ENCODE measurements around the gene CGAS.
"Not testable (repeated sequence)": the region's sequence is repeated elsewhere in the genome, so short reads cannot be mapped to it uniquely, and the experiment has no call there.

Gene CGAS

GRCh38 chr6:73452107-73452461 is at the start of gene CGAS:
Gene CGAS, minus strand, starts transcription at chr6:73452297. Its CDS starts 116 bp downstream, at chr6:73452181.
- DNase-seq: peak; percentile 56

- no peak for DNase-seq
Measured at GRCh38 chr6:73497915-73498314, 45.8 kb upstream of the CGAS start.

- DNase-seq: no peak
Measured at GRCh38 chr6:73491377-73491776, 39.3 kb upstream of the CGAS start.

- DNase-seq: no peak
Measured at GRCh38 chr6:73487473-73487872, 35.4 kb upstream of the CGAS start.

- DNase-seq: no peak
Measured at GRCh38 chr6:73484438-73484837, 32.3 kb upstream of the CGAS start.

- DNase-seq: no peak
Measured at GRCh38 chr6:73481969-73482368, 29.9 kb upstream of the CGAS start.

GRCh38 chr6:73477407-73477806 is 25.3 kb upstream of the CGAS start:
- no peak for DNase-seq

GRCh38 chr6:73476723-73477122 is 24.6 kb upstream of the CGAS start:
- no peak for DNase-seq

- no peak for DNase-seq
Measured at GRCh38 chr6:73471686-73472290, 19.7 kb upstream of the CGAS start.

GRCh38 chr6:73461537-73462350 is 9.6 kb upstream of the CGAS start, which contains the start of gene MTO1:
Gene MTO1, plus strand, starts transcription at chr6:73461737. Its CDS starts 118 bp downstream, at chr6:73461855.
- DNase-seq: peak; percentile 85

GRCh38 chr6:73460056-73460455 is 8.0 kb upstream of the CGAS start:
- DNase-seq: no peak

GRCh38 chr6:73459474-73459873 is 7.4 kb upstream of the CGAS start:
- not testable (repeated sequence) for DNase-seq

GRCh38 chr6:73455865-73456629 is 4.0 kb upstream of the CGAS start:
- DNase-seq: no peak

- DNase-seq: peak; percentile 64
Measured at GRCh38 chr6:73451223-73452106, 632 bp downstream of the CGAS start.

- no peak for DNase-seq
Measured at GRCh38 chr6:73443555-73443954, 8.5 kb downstream of the CGAS start.

- DNase-seq: no peak
Measured at GRCh38 chr6:73435236-73435635, 16.9 kb downstream of the CGAS start.

- DNase-seq: no peak
Measured at GRCh38 chr6:73421534-73421933, 30.6 kb downstream of the CGAS start.

GRCh38 chr6:73418081-73418741 is 33.9 kb downstream of the CGAS start:
- DNase-seq: no peak

- DNase-seq: no peak
Measured at GRCh38 chr6:73413102-73413501, 39.0 kb downstream of the CGAS start.

- no peak for DNase-seq
Measured at GRCh38 chr6:73409395-73409794, 42.7 kb downstream of the CGAS start.

- DNase-seq: no peak
Measured at GRCh38 chr6:73400656-73401055, 51.4 kb downstream of the CGAS start.

GRCh38 chr6:73395875-73396274 is 56.2 kb downstream of the CGAS start:
- DNase-seq: no peak
